Mucosa of gallbladder (tissue), 1 donor: ENCODE data around the gene CCDC81. TPM values are rescaled to one million over a fixed set of nuclear protein-coding genes. Genes with fewer than 3 reads are reported as not detected.
"Not testable (repeated sequence)": the region's sequence is repeated elsewhere in the genome, so short reads cannot be mapped to it uniquely, and the experiment has no call there.

Source experiments
- DNase-seq: peaks from one replicate; pipeline ENCODE4 v3.0.0-alpha.2; 2020; ENCODE audit warnings: low spot score
- total RNA-seq: library from RNA; stranded (reverse); gene quantifications from one replicate; pipeline ENCODE4 v1.2.1, GENCODE V29; 2021
- donor health status: DM: no; HTN: no; CAD: no.

CCDC81 gene
- 1.2 TPM for total RNA-seq

DNA sequence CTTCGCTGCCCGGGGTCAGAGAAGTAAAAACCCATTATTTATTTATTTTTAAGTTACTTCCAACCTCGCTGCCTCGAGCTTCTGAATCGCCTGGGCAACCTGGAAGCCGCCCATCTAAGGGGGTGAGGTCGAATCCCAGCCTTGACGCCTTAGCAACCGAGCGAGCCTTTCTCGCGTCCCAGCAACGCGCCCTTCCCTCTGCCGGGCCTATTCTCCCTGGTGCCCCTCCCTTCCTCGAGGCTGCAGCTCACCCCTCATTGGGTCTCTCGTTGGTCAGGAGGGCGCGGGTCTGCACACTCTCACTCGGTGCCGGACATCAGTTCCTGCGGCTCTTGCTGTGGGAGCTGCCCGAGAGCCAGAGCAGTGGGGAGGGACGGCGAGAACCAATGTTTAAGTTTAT, at the start of gene CCDC81:
Gene CCDC81, plus strand, starts transcription at position 302 of the 400 bp plus-strand sequence. CDS start 277 bp downstream, outside the sequence.
- DNase-seq, result peak; percentile 13

DNA sequence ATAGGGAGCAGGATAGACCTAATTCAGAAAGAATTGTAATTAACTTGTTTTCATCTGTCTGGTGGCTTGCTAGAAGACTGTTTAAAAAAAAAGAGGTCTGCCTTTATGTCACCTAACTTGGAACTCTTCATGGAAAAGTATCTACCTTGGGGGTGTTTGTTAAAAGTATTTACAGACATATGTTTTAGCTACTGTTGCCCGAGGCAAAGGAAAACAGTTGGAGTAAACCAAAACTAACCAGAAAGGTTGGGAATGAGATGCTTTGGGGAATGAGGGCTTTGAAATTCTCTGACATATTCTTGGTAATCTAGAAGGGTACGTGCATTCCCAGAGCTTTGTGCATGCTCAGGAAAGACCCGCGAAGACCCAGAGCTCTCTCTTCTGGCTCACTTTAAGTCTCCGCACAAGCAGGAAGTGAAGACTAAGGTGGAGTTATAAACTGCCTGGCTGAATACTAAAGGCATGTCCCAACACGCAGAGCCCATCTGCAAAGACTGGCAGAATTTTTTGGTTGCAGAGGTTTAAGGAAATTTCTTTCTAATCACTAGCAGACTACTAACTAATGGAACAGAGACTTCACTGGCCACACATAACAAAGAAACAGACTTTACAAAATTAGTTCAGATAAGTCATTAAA, 39.4 kb upstream of the CCDC81 start:
- DNase-seq, result no peak

DNA sequence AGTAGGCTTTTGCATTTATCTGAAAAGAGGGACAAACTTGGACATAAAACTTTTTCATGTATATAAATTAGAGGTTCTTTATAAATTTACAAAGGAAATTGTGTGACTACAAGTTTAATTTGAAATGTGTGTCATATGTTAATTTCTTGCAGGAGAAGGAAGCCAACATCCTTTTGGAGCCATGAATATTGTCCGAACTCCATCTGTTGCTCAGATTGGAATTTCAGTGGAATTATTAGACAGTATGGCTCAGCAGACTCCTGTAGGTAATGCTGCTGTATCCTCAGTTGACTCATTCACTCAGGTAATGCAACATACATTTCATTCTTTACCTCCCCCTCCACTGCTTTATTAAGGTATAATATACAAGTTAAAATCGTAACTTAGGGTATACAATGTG, 37.5 kb upstream of the CCDC81 start:
- no peak for DNase-seq

DNA sequence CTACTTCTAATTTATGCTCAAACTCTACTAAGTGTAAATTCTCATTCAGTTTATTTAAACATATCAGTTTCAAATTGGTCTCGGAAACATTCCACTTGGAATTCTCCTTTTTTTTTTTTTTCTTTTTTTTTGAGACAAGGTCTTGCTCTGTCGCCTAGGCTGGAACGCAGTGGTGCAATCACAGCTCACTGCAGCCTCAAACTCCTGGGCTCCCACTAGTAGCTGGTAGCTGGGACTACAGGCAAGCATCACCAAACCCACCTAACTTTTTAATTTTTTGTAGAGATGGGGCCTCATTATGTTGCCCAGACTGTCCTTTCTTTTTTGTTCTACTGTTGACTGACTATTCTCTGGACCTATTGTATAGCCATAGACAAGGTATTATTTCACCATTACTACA, 33.3 kb upstream of the CCDC81 start:
- no peak for DNase-seq

DNA sequence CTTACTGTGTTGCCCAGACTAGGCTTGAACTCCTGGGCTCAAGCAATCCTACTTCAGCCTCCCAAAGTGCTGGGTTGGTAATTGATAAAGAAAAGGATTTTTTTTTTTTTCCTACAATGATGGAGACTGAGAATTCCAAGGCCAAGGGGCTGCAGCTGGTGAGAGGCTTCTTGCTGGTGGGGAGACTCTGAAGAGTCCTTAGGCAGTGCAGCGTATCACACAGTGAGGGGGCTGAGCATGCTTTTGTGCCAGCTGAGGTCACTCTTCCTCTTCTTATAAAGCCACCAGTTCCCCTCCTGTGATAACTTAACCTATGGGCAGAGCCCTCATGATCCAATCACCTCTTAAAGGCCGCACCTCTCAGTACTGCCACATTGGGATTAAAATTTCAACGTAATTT, 28.2 kb upstream of the CCDC81 start:
- no peak for DNase-seq

DNA sequence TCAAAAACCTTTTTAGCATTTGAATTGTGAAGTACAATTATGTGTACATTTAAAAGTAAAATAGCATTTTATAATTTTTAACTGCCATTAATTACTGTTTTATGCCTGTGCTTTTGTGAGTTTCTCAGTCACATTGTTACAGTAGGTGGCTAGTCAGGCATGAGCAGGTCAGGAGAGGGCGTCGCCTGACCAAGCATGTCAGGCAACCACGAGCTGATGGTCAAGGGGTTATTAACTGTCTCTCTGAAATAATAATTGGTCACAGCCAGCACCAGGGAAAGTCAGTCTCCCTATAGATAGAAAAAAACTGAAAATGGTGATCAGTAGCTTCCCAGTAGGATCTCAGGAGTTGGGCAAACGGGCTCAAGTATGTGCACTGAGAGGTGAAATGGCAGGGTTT, 19.4 kb upstream of the CCDC81 start:
- no peak for DNase-seq

DNA sequence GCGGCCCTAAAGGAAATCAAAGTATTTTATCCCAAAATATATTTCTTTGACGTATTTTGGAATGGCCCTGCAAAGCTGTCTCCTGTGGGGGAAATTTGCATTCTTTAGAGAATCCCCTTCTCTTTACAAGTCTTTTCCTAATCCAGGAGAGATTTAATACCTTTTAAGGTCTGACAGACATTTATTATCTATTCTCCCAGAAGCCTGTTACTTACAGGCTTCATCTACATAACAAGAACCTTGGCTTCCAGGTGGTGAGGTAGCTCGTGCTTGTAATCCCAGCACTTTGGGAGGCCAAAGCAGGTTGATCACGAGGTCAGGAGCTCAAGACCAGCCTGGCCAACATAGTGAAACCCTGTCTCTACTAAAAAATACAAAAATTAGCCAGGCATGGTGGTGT, 17.3 kb upstream of the CCDC81 start:
- not testable (repeated sequence) for DNase-seq

DNA sequence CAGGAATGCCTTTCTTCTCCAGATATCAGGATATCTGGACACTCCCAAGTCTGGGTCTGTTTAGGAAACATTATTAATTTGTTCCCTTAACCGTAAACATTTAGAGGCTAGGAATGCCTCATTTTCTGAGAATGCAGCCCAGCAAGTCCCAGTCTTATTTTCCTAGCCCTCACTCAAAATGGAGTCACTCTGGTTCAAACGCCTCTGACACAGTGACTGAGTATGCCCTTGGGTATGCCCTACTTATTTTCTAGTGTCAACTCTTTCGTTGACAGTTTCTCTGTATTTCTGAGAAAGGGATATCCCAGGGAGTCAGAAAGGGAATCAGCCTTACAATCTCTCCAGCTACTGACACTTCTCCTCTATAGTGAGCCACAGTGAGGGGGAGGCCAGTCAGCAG, 16.0 kb upstream of the CCDC81 start:
- no peak for DNase-seq

DNA sequence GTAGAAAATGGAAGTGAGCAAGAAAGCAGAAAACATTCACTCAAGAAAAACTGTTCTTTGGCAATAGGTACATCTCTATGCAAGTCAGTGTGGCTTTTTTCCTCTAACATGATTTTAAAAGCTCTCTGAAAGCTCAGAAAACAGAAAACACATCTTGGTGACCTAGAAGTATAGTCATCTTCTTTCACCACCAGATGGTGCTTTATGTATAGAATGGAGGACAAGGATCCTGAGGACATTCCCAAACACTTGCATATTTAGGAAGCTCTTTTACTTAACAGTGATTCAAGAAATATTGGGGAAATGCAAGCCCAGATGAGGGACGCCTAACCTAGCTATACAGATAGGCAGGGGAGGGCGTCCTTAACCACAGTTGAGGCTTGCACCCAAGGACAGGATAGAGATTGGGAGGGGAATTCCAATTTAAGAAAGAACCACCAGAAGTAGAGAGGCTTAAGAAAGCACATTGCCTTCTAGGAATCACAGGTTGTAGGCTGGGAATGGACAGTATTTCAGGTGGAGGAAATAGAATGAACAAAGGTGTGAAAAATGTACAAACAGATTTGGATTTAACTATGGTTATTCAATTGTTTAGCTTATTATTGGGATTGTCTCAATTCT, 13.8 kb upstream of the CCDC81 start:
- DNase-seq, result no peak

DNA sequence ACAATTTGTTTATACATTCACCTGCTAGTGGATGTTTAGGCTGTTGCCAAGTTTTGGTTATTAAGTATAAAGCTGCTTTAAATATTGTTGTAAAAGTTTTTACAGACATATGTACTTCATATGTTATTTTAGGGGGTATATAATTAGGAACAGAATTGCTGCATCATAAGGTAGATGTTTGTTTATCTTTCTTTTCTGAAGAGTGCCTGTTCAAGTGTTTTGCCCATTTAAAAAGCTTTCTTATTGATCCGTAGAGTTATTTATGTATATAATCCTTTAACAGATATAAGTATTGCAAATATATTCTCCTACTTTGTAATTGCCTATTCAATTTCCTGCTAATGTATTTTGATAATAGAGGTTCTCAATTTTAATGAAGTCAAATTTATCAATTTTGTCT, 11.3 kb upstream of the CCDC81 start:
- DNase-seq, result no peak

DNA sequence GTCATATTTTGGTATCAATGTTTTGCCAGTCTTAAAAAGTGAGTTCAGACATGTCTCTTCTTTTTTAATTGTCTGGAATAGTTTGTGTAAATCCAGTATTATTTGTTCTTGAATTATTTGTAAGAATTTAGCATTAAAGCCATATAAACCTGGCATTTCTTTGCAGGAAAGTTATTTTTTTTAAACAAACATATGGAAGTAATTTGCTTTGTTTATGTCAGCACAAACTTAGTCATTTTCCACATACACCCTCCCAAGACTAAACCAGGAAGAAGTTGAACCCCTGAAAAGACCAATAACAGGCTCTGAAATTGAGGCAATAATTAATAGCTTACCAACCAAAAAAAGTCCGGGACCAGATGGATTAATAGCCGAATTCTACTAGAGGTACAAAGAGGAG, 9.1 kb upstream of the CCDC81 start:
- no peak for DNase-seq

DNA sequence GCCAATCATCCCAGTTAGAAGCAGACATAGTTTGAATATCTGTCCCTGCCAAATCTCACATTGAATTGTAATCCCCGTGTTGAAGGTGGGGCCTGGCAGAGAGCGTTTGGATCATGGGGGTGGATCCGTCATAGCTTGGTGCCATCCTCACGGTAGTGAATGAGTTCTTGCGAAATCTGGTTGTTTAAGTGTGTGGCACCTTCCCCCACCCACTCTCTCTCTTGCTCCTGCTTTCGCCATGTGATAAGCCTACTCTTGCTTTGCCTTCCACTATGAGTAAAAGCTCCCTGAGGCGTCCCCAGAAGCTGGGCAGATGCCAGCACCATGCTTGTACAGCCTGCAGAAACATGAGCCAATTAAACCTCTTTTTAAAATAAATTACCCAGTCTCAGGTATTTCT, 5.0 kb upstream of the CCDC81 start:
- no peak for DNase-seq

DNA sequence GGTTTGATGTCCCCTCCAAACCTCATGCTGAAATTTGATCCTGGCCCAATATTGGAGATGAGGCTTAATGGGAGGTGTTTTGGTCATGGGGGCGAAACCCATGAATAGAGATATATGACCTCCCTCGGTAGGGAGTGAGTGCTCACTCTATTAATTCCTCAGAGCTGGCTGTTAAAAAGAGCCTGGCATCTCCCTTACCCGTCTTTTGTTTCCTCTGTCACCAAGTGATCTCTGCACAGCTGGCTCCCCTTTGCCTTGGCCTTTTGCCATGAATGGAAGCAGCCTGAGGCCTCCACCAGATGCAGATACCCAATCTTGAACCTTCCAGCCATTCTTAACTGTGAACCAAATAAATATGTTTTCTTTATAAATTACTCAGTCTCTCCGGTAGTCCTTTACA, 4.5 kb upstream of the CCDC81 start:
- no peak for DNase-seq

DNA sequence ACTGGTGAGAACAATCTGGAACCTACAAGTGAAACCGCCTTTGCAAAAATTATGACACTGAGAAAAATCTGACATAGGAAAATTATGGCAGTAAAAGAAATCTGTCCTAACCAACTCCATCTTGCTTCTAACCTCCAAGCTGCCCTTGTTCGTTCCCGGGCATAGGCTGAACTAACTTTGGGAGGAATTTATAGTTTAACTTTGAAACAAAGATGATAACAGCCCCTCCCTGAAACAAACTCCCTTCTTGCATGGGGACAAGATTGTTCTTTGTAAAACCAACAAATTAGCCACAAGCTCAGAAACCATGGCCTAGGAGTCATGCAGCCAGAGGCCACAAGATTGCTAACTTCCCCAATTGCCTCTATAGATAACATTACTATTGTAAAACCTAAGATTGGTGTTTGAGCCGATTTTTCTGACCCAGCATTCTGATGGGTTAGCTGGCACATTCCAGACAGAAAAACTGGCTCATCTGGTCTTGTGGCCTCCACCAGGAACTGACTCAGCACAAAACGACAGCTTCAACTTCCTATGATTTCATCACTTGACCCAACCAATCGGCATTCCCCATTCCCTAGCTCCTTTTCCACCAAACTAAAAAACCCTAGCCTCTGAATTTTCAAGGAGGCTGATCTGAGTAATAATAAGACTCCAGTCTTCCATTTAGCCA, 3.6 kb upstream of the CCDC81 start:
- no peak for DNase-seq

DNA sequence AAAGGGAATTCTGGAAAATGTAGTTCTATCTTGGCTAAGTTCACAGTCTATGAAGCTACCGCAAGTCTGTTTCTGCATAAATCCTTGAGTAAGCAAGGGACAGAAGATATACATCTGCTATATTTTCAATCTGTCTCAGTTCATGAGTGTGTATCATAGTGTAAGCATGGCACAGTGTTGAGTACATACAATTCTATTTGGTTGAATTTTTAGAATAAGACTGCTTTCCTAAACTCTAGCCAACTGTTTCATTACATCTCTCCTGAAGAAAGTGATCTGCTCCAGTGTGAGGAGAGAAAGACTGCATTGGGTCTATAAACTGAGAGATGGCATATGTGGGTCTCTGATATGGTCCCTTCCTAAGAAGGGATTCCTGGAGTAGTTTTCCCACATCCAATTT, 2.6 kb upstream of the CCDC81 start:
- DNase-seq, result no peak

DNA sequence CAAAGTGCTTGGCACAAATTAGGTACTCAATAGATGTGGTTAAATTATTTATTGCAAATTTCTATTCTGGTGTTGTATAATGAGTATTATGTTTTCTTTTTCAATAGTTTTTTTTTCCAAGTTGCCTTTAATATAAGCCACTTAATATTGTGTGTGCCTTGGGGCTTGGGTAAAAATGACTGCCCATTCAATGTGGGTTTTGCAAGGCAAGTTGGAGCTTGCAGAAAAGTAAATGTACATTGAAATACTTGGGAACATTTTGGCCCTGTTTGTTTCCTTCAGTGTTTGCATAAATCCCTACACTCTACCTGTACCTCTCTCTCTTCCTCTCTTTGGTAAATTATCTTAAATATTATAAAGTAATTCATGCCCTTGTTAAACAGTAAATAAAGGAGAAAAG, 2.1 kb upstream of the CCDC81 start:
- no peak for DNase-seq

DNA sequence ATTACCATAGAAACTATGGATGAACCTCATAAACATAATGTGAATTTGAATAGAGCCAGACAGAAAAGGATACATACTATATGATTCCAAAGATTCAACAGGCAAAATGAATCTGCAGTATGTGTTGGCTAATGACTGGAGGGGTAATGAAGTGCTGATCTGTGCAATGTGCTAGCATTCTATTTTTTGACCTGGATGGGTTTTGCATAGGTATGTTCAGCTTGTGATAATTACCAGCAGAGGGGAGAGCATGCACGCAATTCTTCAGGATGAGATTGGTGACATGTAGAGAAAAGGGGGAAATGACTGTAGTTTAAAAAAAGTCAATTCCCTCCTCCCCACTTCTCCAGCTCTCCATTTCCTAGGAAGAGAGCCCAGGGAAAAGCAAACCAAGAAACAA, 618 bp upstream of the CCDC81 start:
- DNase-seq, result no peak

DNA sequence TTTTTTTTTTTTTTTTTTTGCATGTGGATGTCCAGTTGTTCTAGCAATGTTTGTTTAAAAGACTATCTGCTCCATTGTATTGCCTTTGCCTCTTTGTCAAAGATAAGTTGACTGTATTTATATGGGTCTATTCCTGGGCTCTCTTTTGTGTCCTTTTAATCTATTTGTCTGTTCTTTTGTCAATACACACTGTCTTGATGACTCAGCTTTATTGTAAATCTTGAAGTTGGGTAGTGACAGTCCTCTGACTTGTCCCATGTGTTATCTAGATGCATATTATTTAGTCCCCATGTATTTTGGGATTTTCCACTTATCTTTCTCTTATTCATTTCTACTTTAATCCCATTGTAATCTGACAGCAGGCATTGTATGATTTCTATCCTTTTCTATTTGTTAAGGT, 3.3 kb downstream of the CCDC81 start:
- DNase-seq, result no peak

DNA sequence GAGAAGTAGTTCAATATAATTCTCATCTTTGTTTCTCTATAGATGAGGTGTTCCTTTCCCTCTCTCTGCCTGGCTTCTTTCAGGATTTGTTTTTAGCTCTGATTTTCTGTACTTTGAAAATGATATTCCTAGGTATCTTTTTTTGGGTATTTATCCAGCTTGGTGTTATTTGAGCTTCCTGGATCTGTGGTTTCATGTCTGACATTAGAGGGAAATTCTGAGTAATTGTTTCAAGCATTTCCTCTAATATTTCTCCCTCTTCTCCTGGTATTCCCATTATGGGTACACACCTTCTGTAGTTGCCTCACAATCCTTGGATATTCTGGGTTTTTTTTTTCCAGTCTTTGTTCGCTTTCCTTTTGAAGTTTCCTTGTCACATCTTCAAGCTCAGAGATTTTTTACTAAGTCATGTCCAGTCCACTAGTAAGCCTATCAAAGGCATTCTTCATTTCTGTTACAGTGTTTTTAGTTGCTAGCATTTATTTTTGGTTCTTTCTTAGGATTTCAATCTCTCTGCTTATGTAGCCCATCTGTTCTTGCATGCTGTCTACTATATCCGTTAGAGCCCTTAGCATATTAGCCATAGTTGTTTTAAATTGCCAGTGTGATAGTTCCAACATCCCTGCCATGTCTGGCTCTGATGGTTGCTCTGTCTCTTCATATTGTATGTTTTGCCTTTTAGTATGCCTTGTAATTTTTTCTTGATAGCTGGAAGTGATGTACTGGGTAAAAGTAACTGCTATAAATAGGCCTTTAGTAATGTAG, 5.8 kb downstream of the CCDC81 start:
- DNase-seq, result no peak

DNA sequence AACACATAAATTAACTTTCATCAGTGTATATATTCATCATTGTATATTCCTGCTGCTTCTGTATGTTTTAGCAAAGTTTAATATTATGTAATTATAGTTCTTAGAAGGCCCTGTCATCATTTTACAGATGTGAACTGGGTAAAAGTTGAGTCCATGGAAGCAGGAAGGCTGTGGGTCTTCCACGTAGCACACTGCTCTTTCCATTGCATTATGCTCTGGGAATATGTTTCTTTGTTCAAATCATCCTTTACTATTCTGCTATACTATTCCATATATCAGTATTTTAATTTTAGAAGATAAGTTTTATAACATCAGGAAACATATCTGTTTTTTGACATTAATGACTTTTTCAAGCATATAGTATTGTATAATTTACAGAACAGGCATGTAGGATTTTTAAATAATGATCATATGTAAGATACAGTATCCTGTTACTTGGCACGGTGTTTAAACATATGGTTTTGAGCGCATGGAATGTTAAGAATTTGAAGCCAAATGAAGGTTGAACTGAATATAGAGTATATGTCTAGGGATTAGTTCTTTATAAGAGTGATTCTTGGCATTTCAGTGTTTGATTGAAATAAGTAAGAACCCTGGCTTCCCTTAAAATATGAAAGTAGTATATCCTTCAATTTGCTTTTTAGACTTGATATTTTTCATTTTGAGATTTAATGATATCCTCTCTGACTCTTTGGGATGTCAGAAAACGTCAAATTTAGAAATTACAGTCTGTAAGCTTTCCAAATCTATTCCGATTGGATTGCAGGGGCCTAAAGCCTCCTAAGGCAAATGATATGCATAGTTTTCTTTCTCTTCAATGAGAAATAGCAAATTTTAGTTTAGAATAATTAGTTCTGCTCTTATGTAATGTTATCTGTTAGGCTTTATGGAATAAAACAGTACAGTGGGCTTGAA, 8.6 kb downstream of the CCDC81 start:
- no peak for DNase-seq

DNA sequence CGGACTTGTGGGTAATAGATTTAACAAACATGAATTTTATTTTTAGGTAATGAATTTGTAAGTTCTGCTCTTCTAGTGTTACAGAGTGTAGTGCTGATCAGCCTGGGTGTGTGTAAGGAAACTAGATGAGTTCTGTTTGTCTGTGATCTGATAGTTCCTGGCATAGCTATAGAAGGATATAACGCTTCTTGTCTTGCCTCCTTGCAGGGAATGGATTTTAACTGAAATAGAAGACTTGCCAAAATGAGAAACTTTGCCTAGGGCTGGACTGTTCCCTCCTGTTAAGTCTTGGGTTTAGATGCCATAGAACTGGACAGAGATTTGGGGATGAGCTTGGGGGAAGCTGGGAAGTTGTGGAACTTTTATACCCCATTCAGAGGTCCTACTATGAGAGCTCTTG, 11.6 kb downstream of the CCDC81 start:
- DNase-seq, result no peak

DNA sequence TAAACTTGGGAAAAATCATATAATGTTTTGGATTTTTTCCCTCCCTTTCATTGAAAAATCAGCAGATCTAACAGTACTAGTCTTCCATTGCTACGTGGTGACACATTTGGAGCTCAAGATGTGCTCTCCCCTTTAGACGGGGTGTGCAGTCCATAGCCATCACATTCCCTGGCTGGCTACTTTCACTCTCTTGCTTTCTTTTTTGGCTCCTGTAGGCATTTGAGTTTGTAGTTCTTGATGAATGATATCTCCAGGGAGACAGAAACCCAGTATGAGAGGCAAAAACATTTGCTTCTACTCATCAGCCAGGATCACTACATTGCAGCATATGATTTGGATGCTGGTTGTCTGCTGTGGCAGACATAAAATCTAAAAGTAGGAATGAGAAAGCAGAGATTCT, 12.1 kb downstream of the CCDC81 start:
- no peak for DNase-seq
